HG03064 (cell line): ENCODE data around the gene RANBP10.

ENCODE experiments used
- ATAC-seq: cut with Tn5 transposase; IDR thresholded peaks from one replicate; pipeline ENCODE4 v1.9.1; 2021; ENCODE audit warnings: low read depth; ENCODE audit not compliant: unreplicated experiment

The RANBP10 gene

GRCh38 chr16:67750466-67750865, 55.9 kb downstream of the RANBP10 start:
- no peak for ATAC-seq

GRCh38 chr16:67749436-67750078, 56.8 kb downstream of the RANBP10 start:
- ATAC-seq: no peak

DNA sequence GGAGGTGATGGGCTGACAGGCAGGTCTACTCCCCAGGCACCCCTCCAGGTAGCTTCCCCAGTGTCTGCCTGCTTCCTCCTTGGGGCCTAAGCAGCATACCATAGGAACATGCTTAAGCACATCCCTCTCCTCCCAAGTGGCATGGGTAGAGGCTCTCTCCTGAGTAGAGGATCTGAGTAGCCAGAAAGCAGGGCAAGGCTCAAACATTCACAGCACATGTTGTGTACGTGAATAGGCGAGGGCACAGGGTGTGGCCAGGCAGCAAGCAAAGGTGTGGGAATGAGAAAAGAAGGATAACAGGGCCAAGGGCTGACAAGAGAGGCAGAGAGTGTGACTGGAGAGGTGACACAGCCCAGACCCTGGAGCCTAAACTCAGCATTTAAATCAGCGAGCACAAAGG, 57.5 kb downstream of the RANBP10 start:
- ATAC-seq: no peak

DNA sequence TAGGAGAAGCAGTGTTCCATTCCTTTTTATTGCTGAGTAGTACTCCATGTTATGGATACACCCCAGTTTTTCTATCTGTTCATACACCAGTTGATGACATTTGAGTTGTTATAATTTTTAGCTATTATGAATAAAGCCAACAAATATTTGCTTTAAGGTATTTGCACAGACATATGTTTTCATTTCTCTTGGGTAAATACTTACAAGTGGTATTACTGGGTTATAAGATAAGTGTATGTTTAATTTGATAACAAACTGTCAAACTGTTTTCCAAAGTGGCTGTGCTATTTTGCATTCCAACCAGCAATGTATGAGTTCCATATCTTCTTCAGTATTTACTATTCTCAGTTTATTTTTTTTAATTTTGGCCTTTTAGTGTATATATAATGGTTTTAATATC, 59.5 kb downstream of the RANBP10 start:
- no peak for ATAC-seq

DNA sequence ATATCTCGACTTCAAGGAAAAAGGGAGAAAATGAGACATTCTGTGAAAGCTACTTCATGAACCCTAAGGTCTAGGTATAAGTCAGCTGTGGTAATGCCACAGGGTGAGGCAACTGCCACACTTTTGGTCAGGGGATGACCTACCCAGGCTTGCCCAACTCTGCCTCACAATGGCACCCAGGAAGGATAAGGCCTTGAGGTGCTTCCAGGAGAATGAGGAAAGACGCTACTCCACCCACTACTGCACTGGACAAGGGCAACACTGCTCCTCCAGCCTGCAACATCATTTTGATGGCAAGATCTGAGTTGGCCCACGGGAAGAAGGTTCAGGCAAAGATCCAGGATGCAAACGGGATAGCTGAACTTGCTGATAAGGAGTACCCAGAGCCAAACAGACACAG, 65.2 kb downstream of the RANBP10 start:
- no peak for ATAC-seq

GRCh38 chr16:67740391-67740790, 66.0 kb downstream of the RANBP10 start:
- no peak for ATAC-seq

DNA sequence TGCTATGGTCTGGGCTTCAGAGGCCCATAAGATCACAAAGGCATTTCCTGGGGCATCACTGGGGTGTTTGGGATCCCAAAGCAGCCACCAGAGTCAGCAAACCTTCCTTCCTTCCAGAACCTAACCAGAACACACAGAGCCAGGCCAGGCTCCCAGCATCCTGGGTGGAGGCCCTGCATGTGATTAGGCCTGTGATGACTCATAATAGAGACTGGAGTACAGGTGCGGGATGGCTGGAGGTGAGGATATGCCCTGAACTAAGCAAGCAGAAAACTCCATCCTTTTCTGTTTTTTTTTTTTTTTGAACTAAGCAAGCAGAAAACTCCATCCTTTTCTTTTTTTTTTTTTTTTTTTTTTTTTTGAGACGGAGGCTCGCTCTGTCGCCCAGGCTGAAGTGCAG, 69.5 kb downstream of the RANBP10 start:
- ATAC-seq: no peak

DNA sequence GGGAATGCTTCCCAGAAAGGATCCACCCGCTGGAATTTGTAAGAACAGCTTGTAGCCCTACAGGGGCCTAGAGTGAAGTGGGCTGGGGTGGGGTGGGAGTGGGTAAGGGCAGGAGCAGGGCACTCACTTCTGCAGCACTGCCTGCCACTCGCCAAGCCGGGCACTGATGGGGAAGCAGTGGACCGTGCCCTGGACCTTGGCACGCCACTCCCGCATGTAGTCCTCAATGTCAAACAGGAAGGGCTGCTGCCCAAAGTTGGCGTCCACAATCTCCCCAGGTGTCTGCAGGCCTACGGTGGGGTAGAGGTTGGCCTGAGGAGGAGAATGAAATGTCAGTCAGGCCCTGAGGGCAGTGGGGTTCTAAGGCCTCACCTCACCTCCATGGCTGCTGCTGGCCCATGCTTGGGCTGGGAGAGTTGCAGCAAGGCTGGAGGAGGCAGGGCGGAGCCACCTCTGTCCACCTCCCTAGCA, 71.6 kb downstream of the RANBP10 start:
- ATAC-seq: no peak

- ATAC-seq: no peak
Measured at GRCh38 chr16:67733734-67734470, 72.5 kb downstream of the RANBP10 start.

GRCh38 chr16:67731753-67732095, 74.6 kb downstream of the RANBP10 start:
- no peak for ATAC-seq

- ATAC-seq: no peak
Measured at GRCh38 chr16:67731071-67731752, 75.1 kb downstream of the RANBP10 start.

GRCh38 chr16:67730326-67730725, 76.0 kb downstream of the RANBP10 start:
- ATAC-seq: no peak

GRCh38 chr16:67729636-67730248, 76.6 kb downstream of the RANBP10 start:
- ATAC-seq: no peak

DNA sequence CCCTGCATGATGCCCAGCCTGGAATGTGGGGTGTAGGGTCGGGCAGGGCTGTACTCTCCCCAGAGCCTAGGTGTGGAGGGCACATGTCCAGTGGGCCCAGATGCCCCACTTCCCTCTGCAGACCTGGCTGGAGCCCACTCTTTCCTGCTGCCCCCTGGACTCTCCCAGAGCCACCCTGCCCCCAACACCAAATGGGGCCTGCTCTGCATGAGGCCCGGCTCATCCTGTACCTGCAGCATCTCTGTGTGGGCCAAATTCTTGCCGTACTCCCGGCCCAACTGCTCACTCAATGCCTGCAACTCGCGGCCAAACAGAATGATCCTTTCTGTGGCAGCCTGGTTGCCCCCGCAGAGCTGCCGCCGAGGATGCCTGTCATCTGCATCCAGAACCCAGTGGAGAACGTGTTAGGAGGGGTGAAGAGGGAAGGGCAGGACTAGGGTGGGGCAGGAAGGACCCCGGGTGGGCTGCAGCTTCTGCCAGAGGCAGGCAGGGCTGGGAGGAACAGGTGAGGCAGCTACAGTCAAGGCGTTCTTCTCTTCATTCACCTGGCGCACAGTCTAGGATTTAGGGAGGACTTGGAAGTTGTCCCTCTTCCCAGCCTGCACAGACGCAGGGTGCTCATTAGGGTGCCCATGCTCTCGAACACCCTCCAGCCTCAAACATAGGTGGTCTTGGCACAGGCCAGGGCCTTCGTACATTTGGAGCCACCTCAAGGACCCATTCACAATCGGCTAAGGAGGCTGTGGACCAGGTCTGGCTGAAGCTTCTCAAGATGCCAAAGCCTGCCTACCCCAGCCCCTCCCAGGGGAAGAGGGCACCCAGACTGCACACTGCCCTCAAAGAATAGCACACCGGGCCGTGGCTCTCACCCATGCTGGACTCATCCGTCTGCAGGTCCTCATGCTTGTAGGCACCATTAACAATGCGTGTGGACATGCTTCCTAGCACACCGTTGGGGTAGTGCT, 78.6 kb downstream of the RANBP10 start:
- ATAC-seq: no peak

- ATAC-seq: no peak
Measured at GRCh38 chr16:67726106-67727034, 80.0 kb downstream of the RANBP10 start.

GRCh38 chr16:67723911-67724305, 82.5 kb downstream of the RANBP10 start:
- no peak for ATAC-seq

DNA sequence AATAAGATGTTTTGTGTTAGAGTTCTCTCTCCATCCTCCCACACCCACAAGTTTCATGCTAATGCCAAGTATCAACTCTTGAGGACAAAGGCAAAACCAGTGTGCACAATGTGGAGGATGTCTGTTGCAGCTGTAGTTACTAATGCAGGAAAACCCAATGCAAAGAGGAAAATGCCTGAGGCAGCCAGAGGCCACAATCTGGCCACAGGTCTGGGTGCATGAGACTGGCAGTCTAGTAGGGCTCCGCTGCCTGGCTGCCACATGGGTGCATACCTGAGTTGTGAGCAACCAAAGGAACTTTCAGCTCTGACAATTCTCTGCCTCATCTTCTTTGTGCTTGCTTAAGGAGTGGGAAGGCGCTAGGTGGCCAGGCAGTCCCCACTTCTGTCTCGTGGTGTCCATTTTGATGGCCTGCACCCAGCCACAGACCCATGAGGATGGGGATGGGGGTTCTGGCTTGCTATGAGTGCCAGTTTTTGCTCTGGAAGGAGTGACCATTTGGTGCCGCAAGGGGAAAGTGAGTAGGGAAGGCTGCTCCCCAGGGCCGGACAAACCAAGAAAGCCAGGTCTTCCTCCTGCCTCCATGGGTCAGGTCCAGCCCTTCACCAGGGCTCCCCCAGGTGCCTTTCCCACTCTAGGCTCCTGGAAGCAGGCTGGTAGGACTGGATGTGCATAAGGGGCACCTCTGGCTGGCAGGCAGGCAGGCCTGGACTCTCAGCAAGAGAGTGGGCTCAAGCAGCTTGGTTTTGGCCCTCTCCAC, 83.0 kb downstream of the RANBP10 start:
- ATAC-seq: no peak

DNA sequence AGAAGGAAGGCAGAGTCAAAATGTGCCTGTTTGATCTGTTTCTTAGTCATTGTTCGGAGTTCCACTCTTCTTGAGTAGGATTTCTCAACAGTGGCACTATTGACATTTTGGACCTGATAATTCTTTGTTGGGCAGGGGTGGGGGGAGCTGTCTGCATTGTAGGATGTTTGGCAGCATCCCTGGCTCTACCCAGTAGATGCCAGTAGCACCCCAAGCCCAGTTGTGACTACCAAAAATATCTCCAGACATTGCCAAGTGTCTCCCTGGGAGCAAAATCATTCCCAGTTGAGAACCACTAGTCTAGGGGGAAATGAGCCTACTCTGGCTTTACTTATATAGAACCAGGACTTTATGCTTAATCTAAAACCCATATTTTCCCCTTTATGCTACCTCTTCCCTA, 86.1 kb downstream of the RANBP10 start:
- ATAC-seq: no peak

DNA sequence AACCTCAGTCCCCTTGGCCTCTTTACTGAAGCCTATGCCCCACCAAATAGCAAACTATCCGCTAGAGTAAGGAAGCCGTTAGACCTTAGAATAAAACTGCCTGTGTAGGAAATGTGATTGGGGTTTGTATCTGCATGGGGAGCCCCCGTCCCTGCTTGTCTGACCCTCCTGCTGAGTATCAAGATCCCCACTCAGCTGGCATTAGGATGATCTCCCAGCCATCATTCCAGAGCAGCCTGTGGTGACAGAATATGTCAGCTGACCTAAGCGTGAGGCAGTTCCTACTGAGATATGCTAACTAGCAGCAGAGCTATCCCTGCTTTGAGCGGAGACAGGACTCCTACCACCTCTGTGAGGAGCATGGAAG, 86.6 kb downstream of the RANBP10 start:
- ATAC-seq: no peak
